C4-2B (cell line): ENCODE data around the gene KRTAP3-2.

ENCODE experiments used
- H3K27ac ChIP-seq: fragments of 450-650 bp; 2 replicates; pipeline ENCODE4 v1.5.1; 2017
- ZFX ChIP-seq: fragments of 450-650 bp; IDR thresholded peaks from 2 replicates; pipeline ENCODE4 v1.6.1; 2017
- TF ChIP-seq, protein P1 (sequence below): fragments of 450-650 bp; conservative IDR thresholded peaks from 2 replicates; pipeline ENCODE4 v1.5.1; 2017; ENCODE audit warnings: mild to moderate bottlenecking

The KRTAP3-2 gene

DNA sequence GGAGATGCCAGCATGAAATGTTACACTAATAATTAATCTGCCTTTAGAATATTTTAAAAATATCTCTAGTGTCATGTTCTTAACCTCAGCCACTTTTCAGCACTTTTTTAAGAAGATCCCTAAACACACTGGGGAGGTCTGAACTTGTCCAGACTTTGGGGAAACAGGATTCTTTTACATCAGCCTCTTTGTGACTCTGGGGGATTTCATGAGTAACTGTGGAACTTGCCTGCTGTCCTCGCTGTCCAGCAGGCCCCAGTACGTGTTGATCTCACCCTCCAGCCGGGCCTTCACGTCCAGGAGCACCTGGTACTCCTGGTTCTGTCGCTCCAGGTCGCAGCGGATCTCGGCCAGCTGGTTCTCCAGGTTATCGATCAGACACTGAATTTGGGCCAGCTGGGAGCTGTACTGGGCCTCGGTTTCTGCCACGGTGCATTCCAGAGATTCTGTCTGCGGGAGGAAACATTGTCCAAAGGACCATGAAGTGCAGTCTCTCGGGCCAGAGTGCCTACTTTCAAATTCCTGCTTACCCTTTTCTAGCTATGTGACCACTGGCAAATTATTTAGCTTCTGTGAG, 21.0 kb downstream of the KRTAP3-2 start:
- H3K27ac ChIP-seq, result no peak overlapping the region
- TF ChIP-seq, protein P1, sequence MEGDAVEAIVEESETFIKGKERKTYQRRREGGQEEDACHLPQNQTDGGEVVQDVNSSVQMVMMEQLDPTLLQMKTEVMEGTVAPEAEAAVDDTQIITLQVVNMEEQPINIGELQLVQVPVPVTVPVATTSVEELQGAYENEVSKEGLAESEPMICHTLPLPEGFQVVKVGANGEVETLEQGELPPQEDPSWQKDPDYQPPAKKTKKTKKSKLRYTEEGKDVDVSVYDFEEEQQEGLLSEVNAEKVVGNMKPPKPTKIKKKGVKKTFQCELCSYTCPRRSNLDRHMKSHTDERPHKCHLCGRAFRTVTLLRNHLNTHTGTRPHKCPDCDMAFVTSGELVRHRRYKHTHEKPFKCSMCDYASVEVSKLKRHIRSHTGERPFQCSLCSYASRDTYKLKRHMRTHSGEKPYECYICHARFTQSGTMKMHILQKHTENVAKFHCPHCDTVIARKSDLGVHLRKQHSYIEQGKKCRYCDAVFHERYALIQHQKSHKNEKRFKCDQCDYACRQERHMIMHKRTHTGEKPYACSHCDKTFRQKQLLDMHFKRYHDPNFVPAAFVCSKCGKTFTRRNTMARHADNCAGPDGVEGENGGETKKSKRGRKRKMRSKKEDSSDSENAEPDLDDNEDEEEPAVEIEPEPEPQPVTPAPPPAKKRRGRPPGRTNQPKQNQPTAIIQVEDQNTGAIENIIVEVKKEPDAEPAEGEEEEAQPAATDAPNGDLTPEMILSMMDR, result no peak
- TF ChIP-seq ZFX, result no peak

DNA sequence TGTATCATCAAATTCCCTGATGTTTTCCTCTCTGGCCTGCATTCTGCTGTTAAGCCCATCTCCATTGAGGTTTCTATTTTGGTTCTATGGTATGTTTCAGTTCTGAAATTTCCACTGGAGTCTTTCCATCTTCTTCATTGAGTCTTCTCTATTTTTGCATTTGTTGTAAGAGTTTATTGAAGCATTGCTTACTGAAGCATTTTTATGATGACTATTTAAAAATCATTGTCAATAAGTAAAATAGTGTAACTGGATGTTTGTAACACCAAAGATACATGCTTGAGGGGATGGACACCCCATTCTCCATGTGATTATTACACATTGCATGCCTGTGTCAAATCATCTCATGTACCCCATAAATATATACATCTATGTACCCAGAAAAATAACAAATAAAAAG, 24.2 kb downstream of the KRTAP3-2 start:
- TF ChIP-seq, protein P1, result no peak
- TF ChIP-seq ZFX, result no peak
- H3K27ac ChIP-seq, result no peak overlapping the region

DNA sequence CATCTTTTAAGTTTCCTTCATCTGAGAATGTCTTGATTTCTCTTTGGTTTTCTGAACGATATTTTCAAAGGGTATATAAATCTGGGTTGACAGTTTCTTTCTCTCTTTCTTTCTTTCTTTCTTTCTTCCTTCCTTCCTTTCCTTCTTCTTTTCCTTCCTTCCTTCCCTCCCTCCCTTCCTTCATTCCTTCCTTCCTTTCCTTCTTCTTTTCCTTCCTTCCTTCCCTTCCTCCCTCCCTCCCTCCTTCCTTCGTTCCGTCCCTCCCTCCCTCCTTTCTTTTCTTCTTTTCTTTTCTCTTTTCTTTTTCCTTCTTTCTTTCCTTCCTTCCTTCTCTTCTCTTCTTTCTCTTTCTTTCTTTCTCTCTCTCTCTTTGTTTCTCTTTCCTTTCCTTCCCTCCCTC, 25.3 kb downstream of the KRTAP3-2 start:
- no peak overlapping the region for H3K27ac ChIP-seq
- TF ChIP-seq ZFX, result no peak
- TF ChIP-seq, protein P1, result no peak

DNA sequence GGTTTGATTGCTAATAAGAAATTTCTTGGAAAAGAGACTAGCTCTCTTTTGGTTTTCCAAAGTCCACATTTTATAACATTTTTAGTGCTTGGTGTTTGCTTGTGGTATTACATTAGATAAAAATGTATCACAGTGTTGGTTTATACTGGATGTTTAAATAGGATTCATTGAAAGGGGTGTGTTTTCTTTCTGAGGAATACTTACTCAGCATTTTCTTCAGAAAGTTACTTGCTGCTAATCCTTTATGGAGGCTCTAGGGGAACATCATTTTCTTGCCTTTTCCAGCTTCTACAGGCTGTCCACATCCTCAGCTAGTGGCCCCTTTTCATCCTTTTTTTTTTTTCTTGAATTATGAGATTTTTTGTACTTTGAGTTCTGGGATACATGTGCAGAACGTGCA, 32.1 kb downstream of the KRTAP3-2 start:
- no peak overlapping the region for H3K27ac ChIP-seq
- TF ChIP-seq, protein P1, result no peak
- TF ChIP-seq ZFX, result no peak

DNA sequence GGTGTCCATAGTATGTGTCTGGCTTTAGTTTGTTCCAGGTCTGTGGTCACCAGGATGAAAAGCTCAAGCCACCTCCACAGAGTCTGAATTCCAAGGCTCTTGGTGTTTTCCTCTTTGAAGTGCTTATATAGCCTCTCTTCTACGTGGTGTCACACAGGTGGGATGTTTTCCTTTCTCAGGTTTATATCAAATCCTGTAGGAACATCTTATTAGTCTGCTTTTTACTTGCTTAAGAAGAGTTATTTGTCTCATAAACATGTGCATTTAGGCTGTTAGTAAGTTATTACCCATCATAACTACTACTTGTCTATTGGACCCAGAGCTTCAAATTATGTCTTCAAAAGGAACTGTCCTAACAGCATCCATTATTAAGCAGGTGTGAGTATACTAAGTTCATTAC, 32.9 kb downstream of the KRTAP3-2 start, which contains the start of gene KRT39:
Gene KRT39 (minus strand): TSS at position 101 of the 400 bp plus-strand sequence. CDS start 92 bp downstream, at position 9.
- TF ChIP-seq ZFX, result no peak
- TF ChIP-seq, protein P1, result no peak
- no peak within 1 kb of the TSS for H3K27ac ChIP-seq

DNA sequence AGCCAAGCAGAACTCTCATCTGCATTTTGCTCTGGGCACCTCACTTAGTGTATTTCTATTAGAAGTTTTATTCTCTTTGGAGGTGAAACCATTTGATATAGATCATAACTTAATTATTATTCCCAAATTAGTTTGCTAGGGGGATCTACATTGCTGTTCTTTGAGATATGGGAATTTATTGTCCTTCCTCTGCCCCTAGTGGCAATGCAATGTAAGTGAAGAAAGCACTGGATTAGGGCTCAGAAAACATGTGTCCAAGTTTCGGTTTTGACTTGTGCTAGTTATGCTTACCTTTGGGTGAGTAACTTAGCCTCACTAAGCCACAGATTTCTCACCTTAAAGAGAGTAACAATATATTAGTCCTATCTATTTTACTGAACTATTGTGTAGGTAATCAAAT, 35.9 kb downstream of the KRTAP3-2 start:
- TF ChIP-seq ZFX, result no peak
- TF ChIP-seq, protein P1, result peak; percentile 88
- no peak overlapping the region for H3K27ac ChIP-seq

DNA sequence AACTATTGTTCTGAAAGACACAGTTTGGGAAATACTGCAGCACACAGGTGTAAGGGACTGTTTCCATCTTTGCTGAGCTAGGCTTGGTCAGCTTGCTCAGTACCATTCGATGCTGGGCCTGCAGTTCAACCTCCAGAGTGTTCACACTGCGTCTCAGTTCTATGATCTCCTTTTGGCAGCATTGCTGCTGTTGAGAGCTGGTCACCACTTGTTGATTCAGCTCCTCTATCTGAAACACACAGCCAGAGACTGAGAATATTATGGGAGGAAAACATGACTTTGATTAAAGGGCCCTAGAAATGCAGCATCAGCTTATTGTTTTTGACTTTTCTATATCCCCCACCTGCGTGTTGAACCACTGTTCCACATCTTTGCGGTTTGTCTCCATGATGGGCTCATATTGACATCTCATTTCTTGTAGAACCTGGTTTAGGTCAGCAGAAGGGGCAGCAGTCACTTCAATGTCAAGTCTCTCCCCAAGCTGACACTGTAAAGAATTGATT, 37.6 kb downstream of the KRTAP3-2 start:
- H3K27ac ChIP-seq, result no peak overlapping the region
- TF ChIP-seq, protein P1, result no peak
- TF ChIP-seq ZFX, result no peak
